Measurements from ENCODE around the gene CACNA2D1.

- TF ChIP-seq PHB (CRISPR knock-in tag; IDR thresholded peaks at IDR 0.05) (no peak), GABPA (tag; conservative IDR thresholded peaks at IDR 0.05; ENCODE audit: low read depth) (no peak), THRA (IDR thresholded peaks at IDR 0.05) (no peak), SP1 (CRISPR knock-in tag; IDR thresholded peaks at IDR 0.05) (no peak), USF1 (CRISPR knock-in tag; IDR thresholded peaks at IDR 0.05) (no peak), SMAD4 (CRISPR knock-in tag; conservative IDR thresholded peaks at IDR 0.05) (no peak), POLR2A (conservative IDR thresholded peaks at IDR 0.05) (no peak), ERF (CRISPR knock-in tag; IDR thresholded peaks at IDR 0.05) (no peak)
- TF ChIP-seq, protein P1, sequence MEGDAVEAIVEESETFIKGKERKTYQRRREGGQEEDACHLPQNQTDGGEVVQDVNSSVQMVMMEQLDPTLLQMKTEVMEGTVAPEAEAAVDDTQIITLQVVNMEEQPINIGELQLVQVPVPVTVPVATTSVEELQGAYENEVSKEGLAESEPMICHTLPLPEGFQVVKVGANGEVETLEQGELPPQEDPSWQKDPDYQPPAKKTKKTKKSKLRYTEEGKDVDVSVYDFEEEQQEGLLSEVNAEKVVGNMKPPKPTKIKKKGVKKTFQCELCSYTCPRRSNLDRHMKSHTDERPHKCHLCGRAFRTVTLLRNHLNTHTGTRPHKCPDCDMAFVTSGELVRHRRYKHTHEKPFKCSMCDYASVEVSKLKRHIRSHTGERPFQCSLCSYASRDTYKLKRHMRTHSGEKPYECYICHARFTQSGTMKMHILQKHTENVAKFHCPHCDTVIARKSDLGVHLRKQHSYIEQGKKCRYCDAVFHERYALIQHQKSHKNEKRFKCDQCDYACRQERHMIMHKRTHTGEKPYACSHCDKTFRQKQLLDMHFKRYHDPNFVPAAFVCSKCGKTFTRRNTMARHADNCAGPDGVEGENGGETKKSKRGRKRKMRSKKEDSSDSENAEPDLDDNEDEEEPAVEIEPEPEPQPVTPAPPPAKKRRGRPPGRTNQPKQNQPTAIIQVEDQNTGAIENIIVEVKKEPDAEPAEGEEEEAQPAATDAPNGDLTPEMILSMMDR (IDR thresholded peaks at IDR 0.05 in 2 of 3, conservative IDR thresholded peaks at IDR 0.05 in 1 of 3; ENCODE audit: insufficient read depth in 2 of 3, low read depth in 1 of 3, low read length in 3 of 3) = no peak
- TF ChIP-seq, protein P2, sequence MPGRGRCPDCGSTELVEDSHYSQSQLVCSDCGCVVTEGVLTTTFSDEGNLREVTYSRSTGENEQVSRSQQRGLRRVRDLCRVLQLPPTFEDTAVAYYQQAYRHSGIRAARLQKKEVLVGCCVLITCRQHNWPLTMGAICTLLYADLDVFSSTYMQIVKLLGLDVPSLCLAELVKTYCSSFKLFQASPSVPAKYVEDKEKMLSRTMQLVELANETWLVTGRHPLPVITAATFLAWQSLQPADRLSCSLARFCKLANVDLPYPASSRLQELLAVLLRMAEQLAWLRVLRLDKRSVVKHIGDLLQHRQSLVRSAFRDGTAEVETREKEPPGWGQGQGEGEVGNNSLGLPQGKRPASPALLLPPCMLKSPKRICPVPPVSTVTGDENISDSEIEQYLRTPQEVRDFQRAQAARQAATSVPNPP (IDR thresholded peaks at IDR 0.05; ENCODE audit: borderline replicate concordance, insufficient read depth, insufficient read length) = no peak
Measured at GRCh38 chr7:82071468-82071867, 372.1 kb downstream of the CACNA2D1 start.

All from K562 (cell line).